Type B pancreatic cell (in vitro differentiated cells): ENCODE measurements around the gene RYR2. TPM values are rescaled to one million over a fixed set of nuclear protein-coding genes. Genes with fewer than 3 reads are reported as not detected.

Source experiments
- DNase-seq: peaks from one replicate; pipeline ENCODE4 v3.0.0; 2021; ENCODE audit warnings: mixed read lengths; ENCODE audit not compliant: unreplicated experiment; ENCODE audit errors: extremely low spot score
- H3K27ac Mint-ChIP-seq: 2 replicates; pipeline ENCODE4 v1.8.0; 2021; ENCODE audit warnings: mild to moderate bottlenecking, mixed read lengths
- H3K27me3 Mint-ChIP-seq: 2 replicates; pipeline ENCODE4 v1.8.0; 2021; ENCODE audit warnings: mixed read lengths
- H3K36me3 Mint-ChIP-seq: 2 replicates; pipeline ENCODE4 v1.8.0; 2021; ENCODE audit warnings: mixed read lengths
- H3K4me1 Mint-ChIP-seq: one replicate; pipeline ENCODE4 v1.8.0; 2021; ENCODE audit warnings: mixed read lengths; ENCODE audit not compliant: unreplicated experiment
- H3K4me3 Mint-ChIP-seq: 2 replicates; pipeline ENCODE4 v1.8.0; 2021; ENCODE audit warnings: mild to moderate bottlenecking, mixed read lengths
- H3K9me3 Mint-ChIP-seq: 2 replicates; pipeline ENCODE4 v1.8.0; 2021; ENCODE audit warnings: mixed read lengths
- total RNA-seq: library from RNA; stranded (reverse); gene quantifications from 2 replicates; pipeline ENCODE4 v1.2.1, GENCODE V29; 2021; ENCODE audit warnings: low replicate concordance
- TF ChIP-seq, protein P1 (sequence below): fragments of 200-600 bp; sonication (generic); conservative IDR thresholded peaks from 2 replicates; pipeline ENCODE4 v1.5.0; 2021; ENCODE audit warnings: antibody characterized with exemption, mild to moderate bottlenecking

RYR2 gene
- total RNA-seq, 1 donor from 2014 or later = 0.58 TPM

DNA sequence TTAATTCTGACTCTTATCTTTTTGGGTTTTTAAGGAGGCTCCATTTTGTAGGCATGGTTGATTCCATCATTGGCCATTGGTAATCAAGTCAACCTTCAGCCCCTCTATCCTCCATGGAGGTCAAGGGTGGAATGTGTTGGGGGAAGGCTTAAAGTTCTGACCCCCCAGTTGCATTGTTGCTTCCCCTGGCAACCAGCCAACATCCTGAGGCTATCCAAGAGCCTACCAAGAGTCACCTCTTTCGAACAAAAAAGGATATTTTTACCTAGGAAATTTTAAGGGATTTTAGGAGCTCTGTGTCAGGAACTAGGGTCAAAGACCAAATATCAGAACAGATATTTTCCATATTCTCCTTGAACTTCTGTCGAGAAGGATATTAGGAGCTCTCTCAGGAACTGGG lies 251.8 kb downstream of the RYR2 start:
- TF ChIP-seq, protein P1, sequence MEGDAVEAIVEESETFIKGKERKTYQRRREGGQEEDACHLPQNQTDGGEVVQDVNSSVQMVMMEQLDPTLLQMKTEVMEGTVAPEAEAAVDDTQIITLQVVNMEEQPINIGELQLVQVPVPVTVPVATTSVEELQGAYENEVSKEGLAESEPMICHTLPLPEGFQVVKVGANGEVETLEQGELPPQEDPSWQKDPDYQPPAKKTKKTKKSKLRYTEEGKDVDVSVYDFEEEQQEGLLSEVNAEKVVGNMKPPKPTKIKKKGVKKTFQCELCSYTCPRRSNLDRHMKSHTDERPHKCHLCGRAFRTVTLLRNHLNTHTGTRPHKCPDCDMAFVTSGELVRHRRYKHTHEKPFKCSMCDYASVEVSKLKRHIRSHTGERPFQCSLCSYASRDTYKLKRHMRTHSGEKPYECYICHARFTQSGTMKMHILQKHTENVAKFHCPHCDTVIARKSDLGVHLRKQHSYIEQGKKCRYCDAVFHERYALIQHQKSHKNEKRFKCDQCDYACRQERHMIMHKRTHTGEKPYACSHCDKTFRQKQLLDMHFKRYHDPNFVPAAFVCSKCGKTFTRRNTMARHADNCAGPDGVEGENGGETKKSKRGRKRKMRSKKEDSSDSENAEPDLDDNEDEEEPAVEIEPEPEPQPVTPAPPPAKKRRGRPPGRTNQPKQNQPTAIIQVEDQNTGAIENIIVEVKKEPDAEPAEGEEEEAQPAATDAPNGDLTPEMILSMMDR = no peak
- H3K4me3 Mint-ChIP-seq = no peak overlapping the region
- H3K36me3 Mint-ChIP-seq = no peaks in the 10 kb centered on the region
- H3K27ac Mint-ChIP-seq = no peak overlapping the region
- no peaks in the 10 kb centered on the region for H3K27me3 Mint-ChIP-seq
- H3K4me1 Mint-ChIP-seq = no peaks in the 10 kb centered on the region
- no peaks in the 10 kb centered on the region for H3K9me3 Mint-ChIP-seq
- DNase-seq = no peak

DNA sequence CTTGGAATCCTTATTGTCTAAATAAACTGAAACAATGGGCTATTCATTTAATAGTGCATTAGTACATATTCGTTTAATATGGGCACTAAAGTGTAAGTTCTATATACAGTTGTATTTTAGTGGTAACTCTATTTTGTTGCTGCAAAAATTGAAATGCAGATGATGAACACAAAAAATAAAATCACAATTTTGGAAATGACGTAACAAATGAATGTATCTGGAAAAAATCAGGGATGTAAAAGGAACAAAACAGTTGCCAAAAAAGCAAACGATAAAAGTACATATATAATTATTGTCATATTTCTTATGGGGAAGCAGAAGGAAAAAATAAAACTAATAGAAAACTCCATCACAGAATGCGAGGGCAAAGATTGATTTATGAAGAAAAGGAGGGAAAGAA lies 254.9 kb downstream of the RYR2 start:
- TF ChIP-seq, protein P1 = no peak
- no peak overlapping the region for H3K4me3 Mint-ChIP-seq
- H3K4me1 Mint-ChIP-seq = no peaks in the 10 kb centered on the region
- H3K36me3 Mint-ChIP-seq = no peaks in the 10 kb centered on the region
- no peak overlapping the region for H3K27ac Mint-ChIP-seq
- H3K27me3 Mint-ChIP-seq = no peaks in the 10 kb centered on the region
- DNase-seq = no peak
- H3K9me3 Mint-ChIP-seq = no peaks in the 10 kb centered on the region

DNA sequence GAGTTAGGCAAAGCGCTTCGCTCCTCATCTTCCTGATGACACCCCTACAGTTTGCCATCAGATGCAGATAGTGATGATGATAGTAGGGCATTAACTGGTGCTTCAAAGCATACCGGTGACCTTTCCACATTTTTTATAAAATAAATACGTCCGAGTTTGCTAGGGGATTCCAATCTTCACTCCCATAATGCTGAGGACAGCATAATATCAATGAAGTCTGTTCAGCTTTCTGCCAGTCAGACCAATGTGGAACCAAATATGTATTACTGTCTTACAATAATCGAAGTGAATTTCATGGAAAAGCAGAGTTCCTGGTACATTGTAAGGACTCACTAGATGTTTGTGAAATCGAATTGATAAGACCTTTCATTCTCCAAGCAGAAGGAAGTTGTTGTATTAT lies 258.7 kb downstream of the RYR2 start:
- H3K27ac Mint-ChIP-seq = no peak overlapping the region
- TF ChIP-seq, protein P1 = no peak
- no peaks in the 10 kb centered on the region for H3K4me1 Mint-ChIP-seq
- no peaks in the 10 kb centered on the region for H3K36me3 Mint-ChIP-seq
- no peak for DNase-seq
- H3K27me3 Mint-ChIP-seq = no peaks in the 10 kb centered on the region
- H3K9me3 Mint-ChIP-seq = no peaks in the 10 kb centered on the region
- H3K4me3 Mint-ChIP-seq = no peak overlapping the region

DNA sequence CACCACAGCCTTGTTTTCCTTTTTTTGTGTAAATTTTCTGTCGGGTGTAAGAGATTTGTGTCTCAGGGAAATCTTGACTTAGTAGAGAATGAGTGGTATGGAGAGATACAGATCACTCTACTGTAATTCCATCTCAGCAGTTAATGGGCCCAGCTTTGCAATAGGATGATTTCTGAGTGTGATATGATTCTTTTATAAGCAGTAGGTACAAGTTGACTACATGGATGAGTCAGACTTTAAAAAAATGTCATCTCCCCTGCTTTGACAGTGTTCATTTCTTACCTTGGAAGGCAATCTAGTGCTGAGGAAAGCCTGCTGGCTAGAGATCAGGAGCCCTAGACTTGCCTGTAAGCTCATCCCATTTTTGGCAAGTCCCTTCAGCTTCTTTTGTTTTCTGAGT lies 261.9 kb downstream of the RYR2 start:
- no peak overlapping the region for H3K4me3 Mint-ChIP-seq
- H3K36me3 Mint-ChIP-seq = no peaks in the 10 kb centered on the region
- TF ChIP-seq, protein P1 = no peak
- DNase-seq = no peak
- no peaks in the 10 kb centered on the region for H3K4me1 Mint-ChIP-seq
- H3K27ac Mint-ChIP-seq = no peak overlapping the region
- no peaks in the 10 kb centered on the region for H3K9me3 Mint-ChIP-seq
- no peaks in the 10 kb centered on the region for H3K27me3 Mint-ChIP-seq

DNA sequence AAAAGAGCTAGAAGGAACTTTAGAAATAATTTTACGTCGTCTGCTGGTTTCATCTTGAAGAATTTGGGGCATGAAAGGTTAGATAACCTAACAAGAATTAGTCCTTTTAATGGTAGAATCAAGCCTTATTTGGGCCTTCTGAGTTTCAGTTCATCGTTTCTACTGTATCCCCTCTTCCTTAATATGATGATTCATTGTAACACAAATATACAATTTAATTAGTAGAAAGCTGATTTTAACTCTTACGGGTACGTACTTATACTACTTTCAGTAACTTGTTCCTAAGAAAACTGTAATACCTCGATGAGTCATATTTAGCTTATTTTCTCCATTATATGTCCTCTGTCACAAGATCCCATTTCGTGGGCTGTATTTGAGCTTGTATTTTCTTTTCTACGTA lies 264.7 kb downstream of the RYR2 start:
- Mint-ChIP-seq H3K27ac (no peak overlapping the region), H3K27me3 (no peaks in the 10 kb centered on the region)
- TF ChIP-seq, protein P1 = no peak

DNA sequence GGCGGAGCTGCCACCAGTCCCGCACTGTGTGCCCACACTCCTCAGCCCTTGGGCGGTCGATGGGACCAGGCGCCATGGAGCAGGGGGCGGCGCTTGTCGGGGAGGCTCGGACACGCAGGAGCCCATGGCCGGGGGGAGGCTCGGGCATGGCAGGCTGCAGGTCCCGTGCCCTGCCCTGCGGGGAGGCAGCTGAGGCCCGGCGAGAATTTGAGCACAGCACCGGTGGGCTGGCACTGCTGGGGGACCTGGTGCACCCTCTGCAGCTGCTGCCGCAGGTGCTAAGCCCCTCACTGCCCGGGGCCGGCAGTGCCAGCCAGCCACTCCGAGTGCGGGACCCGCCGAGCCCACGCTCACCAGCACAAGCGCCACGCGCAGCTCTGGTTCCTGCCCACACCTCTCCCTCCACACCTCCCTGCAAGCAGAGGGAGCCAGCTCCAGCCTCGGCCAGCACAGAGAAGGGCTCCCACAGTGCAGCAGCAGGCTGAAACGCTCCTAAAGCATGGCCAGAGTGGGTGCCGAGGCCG lies 267.7 kb downstream of the RYR2 start:
- no peaks in the 10 kb centered on the region for H3K36me3 Mint-ChIP-seq
- H3K9me3 Mint-ChIP-seq = no peaks in the 10 kb centered on the region
- H3K4me1 Mint-ChIP-seq = no peaks in the 10 kb centered on the region
- no peak overlapping the region for H3K27ac Mint-ChIP-seq
- H3K27me3 Mint-ChIP-seq = no peaks in the 10 kb centered on the region
- no peak for DNase-seq
- no peak overlapping the region for H3K4me3 Mint-ChIP-seq
- TF ChIP-seq, protein P1 = no peak

More for the DNA sequence above, 264.7 kb downstream of the RYR2 start:
- no peak for DNase-seq
- Mint-ChIP-seq H3K9me3 (no peaks in the 10 kb centered on the region), H3K4me1 (no peaks in the 10 kb centered on the region), H3K36me3 (no peaks in the 10 kb centered on the region), H3K4me3 (no peak overlapping the region)
